Omental fat pad (tissue), 4 donors: ENCODE measurements around the gene PLPP1. TPM values are rescaled to one million over a fixed set of nuclear protein-coding genes. Genes with fewer than 3 reads are reported as not detected.

Source experiments
- ATAC-seq: fragments of 150-250 bp; one replicate; pipeline ENCODE4 v1.9.1; 2016; ENCODE audit warnings: mild to moderate bottlenecking, moderate library complexity; ENCODE audit not compliant: low FRiP score
- DNase-seq: peaks from one replicate; pipeline ENCODE4 v3.0.0-alpha.2; 2019; ENCODE audit warnings: low spot score
- total RNA-seq, 4 donors: library from RNA; depleted of rRNA; stranded (reverse); fragments of >200 nt; gene quantifications; one replicate each; pipeline ENCODE4 v1.1.0, GENCODE V29; 2016
- TF ChIP-seq, protein P1 (sequence below), 3 donors: fragments of 450-650 bp; IDR thresholded peaks; one replicate each; pipeline ENCODE4 v1.5.1; 2016 to 2017; ENCODE audit warnings: antibody characterized with exemption in 3 of 3, mild to moderate bottlenecking in 3 of 3, moderate library complexity in 2 of 3

Gene PLPP1
- total RNA-seq, 4 donors from 2014 or later: 248 to 593 (median 409) TPM

GRCh38 chr5:55576661-55577060 lies 41.9 kb upstream of the PLPP1 start:
- DNase-seq: no peak
- TF ChIP-seq, protein P1, sequence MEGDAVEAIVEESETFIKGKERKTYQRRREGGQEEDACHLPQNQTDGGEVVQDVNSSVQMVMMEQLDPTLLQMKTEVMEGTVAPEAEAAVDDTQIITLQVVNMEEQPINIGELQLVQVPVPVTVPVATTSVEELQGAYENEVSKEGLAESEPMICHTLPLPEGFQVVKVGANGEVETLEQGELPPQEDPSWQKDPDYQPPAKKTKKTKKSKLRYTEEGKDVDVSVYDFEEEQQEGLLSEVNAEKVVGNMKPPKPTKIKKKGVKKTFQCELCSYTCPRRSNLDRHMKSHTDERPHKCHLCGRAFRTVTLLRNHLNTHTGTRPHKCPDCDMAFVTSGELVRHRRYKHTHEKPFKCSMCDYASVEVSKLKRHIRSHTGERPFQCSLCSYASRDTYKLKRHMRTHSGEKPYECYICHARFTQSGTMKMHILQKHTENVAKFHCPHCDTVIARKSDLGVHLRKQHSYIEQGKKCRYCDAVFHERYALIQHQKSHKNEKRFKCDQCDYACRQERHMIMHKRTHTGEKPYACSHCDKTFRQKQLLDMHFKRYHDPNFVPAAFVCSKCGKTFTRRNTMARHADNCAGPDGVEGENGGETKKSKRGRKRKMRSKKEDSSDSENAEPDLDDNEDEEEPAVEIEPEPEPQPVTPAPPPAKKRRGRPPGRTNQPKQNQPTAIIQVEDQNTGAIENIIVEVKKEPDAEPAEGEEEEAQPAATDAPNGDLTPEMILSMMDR (IDR thresholded peaks at IDR 0.05): no peak
- ATAC-seq: no peak

- TF ChIP-seq, protein P1 (IDR thresholded peaks at IDR 0.05): no peak
- ATAC-seq: peak; percentile 39
- no peak for DNase-seq
Measured at GRCh38 chr5:55575815-55576583, 41.2 kb upstream of the PLPP1 start.

DNA sequence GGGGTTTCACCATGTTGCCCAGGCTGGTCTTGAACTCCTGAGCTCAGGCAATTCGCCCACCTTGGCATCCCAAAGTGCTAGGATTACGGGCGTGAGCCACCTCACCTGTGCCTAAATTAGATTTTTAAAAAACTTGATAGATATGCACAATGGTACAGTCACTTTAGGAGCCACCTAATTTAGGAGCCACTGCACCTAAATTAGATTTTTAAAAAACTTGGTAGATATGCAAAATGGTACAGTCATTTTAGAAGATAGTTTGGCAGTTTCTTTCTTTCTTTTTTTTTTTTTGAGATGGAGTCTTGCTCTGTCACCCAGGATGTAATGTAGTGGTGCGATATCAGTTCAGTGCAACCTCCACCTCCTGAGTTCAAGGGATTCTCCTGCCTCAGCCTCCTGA lies 37.8 kb upstream of the PLPP1 start:
- ATAC-seq: no peak
- TF ChIP-seq, protein P1 (IDR thresholded peaks at IDR 0.05): no peak
- no peak for DNase-seq

- ATAC-seq: no peak
- TF ChIP-seq, protein P1 (IDR thresholded peaks at IDR 0.05): no peak
- DNase-seq: no peak
Measured at GRCh38 chr5:55572020-55572419, 37.3 kb upstream of the PLPP1 start.

GRCh38 chr5:55570570-55570969 lies 35.8 kb upstream of the PLPP1 start:
- DNase-seq: no peak
- TF ChIP-seq, protein P1 (IDR thresholded peaks at IDR 0.05): no peak
- ATAC-seq: no peak

- TF ChIP-seq, protein P1 (IDR thresholded peaks at IDR 0.05): no peak
- ATAC-seq (no peak), DNase-seq (no peak)
Measured at GRCh38 chr5:55570026-55570425, 35.3 kb upstream of the PLPP1 start.

GRCh38 chr5:55569513-55569865 lies 34.7 kb upstream of the PLPP1 start:
- ATAC-seq (no peak), DNase-seq (no peak)
- TF ChIP-seq, protein P1 (IDR thresholded peaks at IDR 0.05): no peak
